K562 (cell line): ENCODE data around the gene MYL12A. TPM values are rescaled to one million over a fixed set of nuclear protein-coding genes. Genes with fewer than 3 reads are reported as not detected.

ENCODE experiments used
- CTBP1 ChIP-seq: fragments of 450-650 bp; IDR thresholded peaks from 2 replicates; pipeline ENCODE4 v1.6.1; 2016; ENCODE audit warnings: borderline replicate concordance
- FIP1L1 ChIP-seq: fragments of 200-400 bp; formaldehyde crosslinking; IDR thresholded peaks from 2 replicates; pipeline ENCODE4 v1.6.1; 2018; ENCODE audit warnings: mild to moderate bottlenecking, low read depth, low read length; ENCODE audit not compliant: poor library complexity, severe bottlenecking
- FOXJ3 ChIP-seq: sonication (generic); formaldehyde crosslinking; IDR thresholded peaks from 2 replicates; pipeline ENCODE4 v1.4.0; 2020; ENCODE audit warnings: mild to moderate bottlenecking, missing genetic modification reagents
- HOXB6 ChIP-seq: fragments of 250-450 bp; sonication (Bioruptor Pico); IDR thresholded peaks from 2 replicates; pipeline ENCODE4 v1.5.1; 2022; ENCODE audit warnings: mild to moderate bottlenecking, borderline replicate concordance
- ILK ChIP-seq: fragments of 450-650 bp; IDR thresholded peaks from 2 replicates; pipeline ENCODE4 v1.6.1; 2016; ENCODE audit warnings: missing genetic modification characterization, low read depth, mild to moderate bottlenecking, missing compliant biosample characterization, moderate library complexity, borderline replicate concordance
- JUN ChIP-seq, 2 experiments: sonication (generic) in 1 of 2; formaldehyde crosslinking in 1 of 2; IDR thresholded peaks; 2 replicates each; pipeline versions ENCODE4 v1.6.1 to v1.8.0; 2012 to 2022; ENCODE audit warnings: borderline replicate concordance in 2 of 2, mild to moderate bottlenecking in 2 of 2, improper control_type of control experiment in 1 of 2, low read depth in 1 of 2, low read length in 1 of 2, missing genetic modification reagents in 1 of 2
- KLF10 ChIP-seq: fragments of 250-450 bp; sonication (Bioruptor Pico); IDR thresholded peaks from 2 replicates; pipeline ENCODE4 v1.6.1; 2021; ENCODE audit warnings: matching md5 sums
- L3MBTL2 ChIP-seq: fragments of 450-650 bp; IDR thresholded peaks from 2 replicates; pipeline ENCODE4 v1.6.1; 2016; ENCODE audit warnings: mild to moderate bottlenecking, moderate library complexity
- NCOA1 ChIP-seq: fragments of 450-650 bp; IDR thresholded peaks from 2 replicates; pipeline ENCODE4 v1.6.1; 2016; ENCODE audit warnings: low read depth
- NELFE ChIP-seq: IDR thresholded peaks from 2 replicates; pipeline ENCODE4 v1.6.1; 2011; ENCODE audit warnings: mild to moderate bottlenecking; ENCODE audit not compliant: insufficient read depth, insufficient read length
- NFE2 ChIP-seq: IDR thresholded peaks from 2 replicates; pipeline ENCODE4 v1.6.1; 2014; ENCODE audit warnings: antibody characterized with exemption, low read depth
- PCBP1 ChIP-seq: fragments of 200-400 bp; formaldehyde crosslinking; IDR thresholded peaks from 2 replicates; pipeline ENCODE4 v1.6.1; 2018; ENCODE audit warnings: mild to moderate bottlenecking, low read depth, low read length; ENCODE audit not compliant: poor library complexity, severe bottlenecking
- SMARCC2 ChIP-seq: fragments of 450-650 bp; IDR thresholded peaks from 2 replicates; pipeline ENCODE4 v1.6.1; 2017; ENCODE audit warnings: antibody characterized with exemption, moderate library complexity, mild to moderate bottlenecking, low read depth
- SNIP1 ChIP-seq: fragments of 450-650 bp; IDR thresholded peaks from 2 replicates; pipeline ENCODE4 v1.7.1; 2017; ENCODE audit warnings: low read depth, mild to moderate bottlenecking
- SRSF1 ChIP-seq: fragments of 200-400 bp; formaldehyde crosslinking; IDR thresholded peaks from 2 replicates; pipeline ENCODE4 v1.6.1; 2017; ENCODE audit warnings: mild to moderate bottlenecking, low read depth, low read length, moderate library complexity
- TCF7L2 ChIP-seq: fragments of 150-350 bp; IDR thresholded peaks from 2 replicates; pipeline ENCODE4 v1.6.1; 2016; ENCODE audit warnings: low read depth, mild to moderate bottlenecking, low read length, moderate library complexity
- THRB ChIP-seq: fragments of 450-650 bp; formaldehyde crosslinking; conservative IDR thresholded peaks from 2 replicates; pipeline ENCODE4 v1.4.0; 2022; ENCODE audit warnings: mild to moderate bottlenecking, missing genetic modification characterization
- ZNF518B ChIP-seq: fragments of 250-450 bp; sonication (Bioruptor Pico); IDR thresholded peaks from 2 replicates; pipeline ENCODE4 v1.5.0; 2021; ENCODE audit warnings: mild to moderate bottlenecking, moderate library complexity
- polyA plus RNA-seq, 8 experiments: library from polyadenylated mRNA; depleted of rRNA in 4 of 8; stranded (reverse) in 5 of 8; unstranded in 3 of 8; fragments of >200 nt; fragmentation: Nextera tagmentation in 2 of 8; fragmentation: Illumina TruSeq in 1 of 8; extraction: Ambion mirVana in 2 of 8; extraction: Trizol in 1 of 8; gene quantifications; 2 replicates each; pipeline versions ENCODE4 v1.2.1 to v1.2.3, GENCODE V29; 2011 to 2014; ENCODE audit warnings: inconsistent platforms in 1 of 8, missing spikeins in 1 of 8
- total RNA-seq, 7 experiments: library from RNA; depleted of rRNA in 6 of 7; stranded (reverse); fragments of >200 nt in 6 of 7; fragmentation: Illumina TruSeq in 2 of 7; extraction: Trizol in 2 of 7; gene quantifications; 2 replicates each; pipeline versions ENCODE4 v1.2.1 to v1.2.3, GENCODE V29; 2011 to 2021; ENCODE audit warnings: low replicate concordance in 1 of 7
- TF ChIP-seq, protein P1 (sequence below), 2 experiments: fragments of 450-650 bp; IDR thresholded peaks; 2 replicates each; pipeline ENCODE4 v1.6.1; 2016
- TF ChIP-seq, protein P2 (sequence below): fragments of 450-650 bp; IDR thresholded peaks from 2 replicates; pipeline ENCODE4 v1.6.1; 2016; ENCODE audit warnings: missing biosample characterization, missing genetic modification characterization

The MYL12A gene
- total and polyA plus RNA-seq, 9 of the 15 experiments (the other 6 are each of a cell fraction or from before 2014, with no cell fraction given) = 308 to 1,031 (median 559) TPM

DNA sequence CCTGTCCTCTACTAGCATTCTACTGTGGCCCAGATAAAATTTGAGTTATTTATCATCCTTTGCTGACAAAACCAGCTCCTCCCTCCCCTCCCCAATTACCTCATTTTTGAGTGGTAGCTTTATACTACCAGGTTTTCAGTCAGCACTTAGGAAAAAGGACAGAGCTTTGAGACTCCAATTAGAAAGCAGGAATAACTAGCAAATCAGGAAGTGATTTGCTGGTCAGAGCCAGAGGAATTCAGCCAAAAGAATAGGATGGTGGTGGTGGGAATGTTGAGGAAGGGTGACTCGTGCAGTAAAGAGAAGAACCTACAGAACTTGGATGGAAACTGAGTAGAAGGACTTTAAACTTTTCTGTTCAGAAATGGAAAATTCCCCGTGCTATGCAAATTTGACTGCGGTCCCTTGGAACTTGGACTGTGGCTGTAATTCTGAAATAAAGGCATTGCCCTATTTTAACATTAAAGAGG is 18.0 kb downstream of the MYL12A start (continued):
- TF ChIP-seq JUN (IDR thresholded peaks at IDR 0.05; ENCODE audit: borderline replicate concordance, low read depth, low read length) = 0 out of 2 replicates have a peak, but pooled peaks have one; percentile 10
- TF ChIP-seq JUN (CRISPR knock-in tag; IDR thresholded peaks at IDR 0.05; ENCODE audit: borderline replicate concordance) = no peak
- TF ChIP-seq L3MBTL2 = no peak
- no peak for TF ChIP-seq ZNF518B (CRISPR knock-in tag)
- no peak for TF ChIP-seq CTBP1
- no peak for TF ChIP-seq THRB (CRISPR knock-in tag)
- TF ChIP-seq KLF10 (CRISPR knock-in tag) = no peak
- no peak for TF ChIP-seq HOXB6 (CRISPR knock-in tag)
- TF ChIP-seq NELFE = no peak
- TF ChIP-seq FIP1L1 = no peak
- no peak for TF ChIP-seq NFE2
- TF ChIP-seq NCOA1 = 0 out of 2 replicates have a peak, but pooled peaks have one; percentile 43
- no peak for TF ChIP-seq SNIP1
- 0 out of 2 replicates have a peak, but pooled peaks have one; percentile 28 for TF ChIP-seq FOXJ3 (CRISPR knock-in tag)
- no peak for TF ChIP-seq SRSF1
- no peak for TF ChIP-seq PCBP1
- TF ChIP-seq, protein P1, sequence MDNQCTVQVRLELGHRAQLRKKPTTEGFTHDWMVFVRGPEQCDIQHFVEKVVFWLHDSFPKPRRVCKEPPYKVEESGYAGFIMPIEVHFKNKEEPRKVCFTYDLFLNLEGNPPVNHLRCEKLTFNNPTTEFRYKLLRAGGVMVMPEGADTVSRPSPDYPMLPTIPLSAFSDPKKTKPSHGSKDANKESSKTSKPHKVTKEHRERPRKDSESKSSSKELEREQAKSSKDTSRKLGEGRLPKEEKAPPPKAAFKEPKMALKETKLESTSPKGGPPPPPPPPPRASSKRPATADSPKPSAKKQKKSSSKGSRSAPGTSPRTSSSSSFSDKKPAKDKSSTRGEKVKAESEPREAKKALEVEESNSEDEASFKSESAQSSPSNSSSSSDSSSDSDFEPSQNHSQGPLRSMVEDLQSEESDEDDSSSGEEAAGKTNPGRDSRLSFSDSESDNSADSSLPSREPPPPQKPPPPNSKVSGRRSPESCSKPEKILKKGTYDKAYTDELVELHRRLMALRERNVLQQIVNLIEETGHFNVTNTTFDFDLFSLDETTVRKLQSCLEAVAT (IDR thresholded peaks at IDR 0.05) = no peak
- no peak for TF ChIP-seq ILK (tag)
- no peak for TF ChIP-seq SMARCC2
- TF ChIP-seq, protein P2, sequence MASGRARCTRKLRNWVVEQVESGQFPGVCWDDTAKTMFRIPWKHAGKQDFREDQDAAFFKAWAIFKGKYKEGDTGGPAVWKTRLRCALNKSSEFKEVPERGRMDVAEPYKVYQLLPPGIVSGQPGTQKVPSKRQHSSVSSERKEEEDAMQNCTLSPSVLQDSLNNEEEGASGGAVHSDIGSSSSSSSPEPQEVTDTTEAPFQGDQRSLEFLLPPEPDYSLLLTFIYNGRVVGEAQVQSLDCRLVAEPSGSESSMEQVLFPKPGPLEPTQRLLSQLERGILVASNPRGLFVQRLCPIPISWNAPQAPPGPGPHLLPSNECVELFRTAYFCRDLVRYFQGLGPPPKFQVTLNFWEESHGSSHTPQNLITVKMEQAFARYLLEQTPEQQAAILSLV (tag) = no peak
- no peak for TF ChIP-seq TCF7L2
